B cell (primary cell): ENCODE results near the gene ANKFN1.

Source experiments
- EZH2 ChIP-seq: IDR thresholded peaks from 2 replicates; pipeline ENCODE4 v1.6.1; 2012; ENCODE audit warnings: borderline replicate concordance, low read depth, mild to moderate bottlenecking, moderate library complexity, low read length; ENCODE audit not compliant: insufficient read depth, poor library complexity, severe bottlenecking
- TF ChIP-seq, protein P1 (sequence below): fragments of 200-600 bp; IDR thresholded peaks from one replicate; pipeline ENCODE4 v1.8.0; 2022; ENCODE audit warnings: antibody characterized with exemption, mild to moderate bottlenecking

DNA sequence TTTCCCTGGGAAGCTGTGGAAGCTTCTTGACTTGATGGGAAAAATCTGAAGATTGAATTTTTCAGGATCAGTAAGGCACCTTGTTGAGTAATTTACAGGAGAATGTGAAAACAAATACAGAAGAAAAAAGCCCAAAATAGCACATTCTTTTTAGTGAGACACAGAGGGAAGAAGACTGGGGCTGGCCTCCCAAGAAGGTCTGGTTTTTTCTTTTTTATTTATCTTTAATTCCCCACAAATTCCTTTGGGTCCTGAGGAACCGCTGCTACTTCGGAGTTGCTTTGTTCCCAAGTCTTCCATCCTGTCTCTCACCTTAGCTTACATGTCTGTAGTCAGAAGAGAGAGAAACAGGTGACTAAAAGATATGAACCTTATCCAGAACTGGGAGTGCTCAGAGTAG, 273.6 kb downstream of the ANKFN1 start:
- TF ChIP-seq, protein P1, sequence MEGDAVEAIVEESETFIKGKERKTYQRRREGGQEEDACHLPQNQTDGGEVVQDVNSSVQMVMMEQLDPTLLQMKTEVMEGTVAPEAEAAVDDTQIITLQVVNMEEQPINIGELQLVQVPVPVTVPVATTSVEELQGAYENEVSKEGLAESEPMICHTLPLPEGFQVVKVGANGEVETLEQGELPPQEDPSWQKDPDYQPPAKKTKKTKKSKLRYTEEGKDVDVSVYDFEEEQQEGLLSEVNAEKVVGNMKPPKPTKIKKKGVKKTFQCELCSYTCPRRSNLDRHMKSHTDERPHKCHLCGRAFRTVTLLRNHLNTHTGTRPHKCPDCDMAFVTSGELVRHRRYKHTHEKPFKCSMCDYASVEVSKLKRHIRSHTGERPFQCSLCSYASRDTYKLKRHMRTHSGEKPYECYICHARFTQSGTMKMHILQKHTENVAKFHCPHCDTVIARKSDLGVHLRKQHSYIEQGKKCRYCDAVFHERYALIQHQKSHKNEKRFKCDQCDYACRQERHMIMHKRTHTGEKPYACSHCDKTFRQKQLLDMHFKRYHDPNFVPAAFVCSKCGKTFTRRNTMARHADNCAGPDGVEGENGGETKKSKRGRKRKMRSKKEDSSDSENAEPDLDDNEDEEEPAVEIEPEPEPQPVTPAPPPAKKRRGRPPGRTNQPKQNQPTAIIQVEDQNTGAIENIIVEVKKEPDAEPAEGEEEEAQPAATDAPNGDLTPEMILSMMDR = no peak
- TF ChIP-seq EZH2 = no peak
